DOHH2 (cell line): ENCODE data around the gene PHF2.

ENCODE experiments used
- EZH2phosphoT487 ChIP-seq: fragments of 200-600 bp; sonication (generic); IDR thresholded peaks from 2 replicates; pipeline ENCODE4 v1.6.1; 2017; ENCODE audit warnings: borderline replicate concordance, mild to moderate bottlenecking, antibody characterized with exemption, low read length, moderate library complexity, mixed read lengths
- TF ChIP-seq, protein P1 (sequence below): fragments of 200-600 bp; sonication (generic); IDR thresholded peaks from one replicate; pipeline ENCODE4 v1.5.1; 2014; ENCODE audit warnings: antibody characterized with exemption, mild to moderate bottlenecking, low read depth, low read length; ENCODE audit not compliant: poor library complexity, severe bottlenecking

DNA sequence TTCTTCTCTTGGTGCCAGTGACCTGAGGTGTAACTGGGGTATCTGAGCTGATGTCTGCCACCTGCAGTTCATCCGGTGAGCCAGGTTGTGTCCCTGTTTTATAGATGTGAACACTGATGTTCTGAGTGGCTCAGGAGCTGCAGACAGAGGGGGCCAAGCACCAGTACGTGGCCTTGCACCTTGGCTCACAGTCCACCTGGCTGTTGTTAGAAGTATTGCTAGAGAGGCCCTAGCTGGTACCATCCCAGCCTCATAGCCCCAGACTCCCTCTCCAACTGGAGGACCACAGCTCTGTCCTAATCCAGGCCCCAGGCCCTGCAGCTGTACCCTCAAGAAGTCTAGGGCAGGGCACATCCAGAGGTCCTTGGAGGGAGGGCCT lies 16.2 kb downstream of the PHF2 start:
- TF ChIP-seq, protein P1, sequence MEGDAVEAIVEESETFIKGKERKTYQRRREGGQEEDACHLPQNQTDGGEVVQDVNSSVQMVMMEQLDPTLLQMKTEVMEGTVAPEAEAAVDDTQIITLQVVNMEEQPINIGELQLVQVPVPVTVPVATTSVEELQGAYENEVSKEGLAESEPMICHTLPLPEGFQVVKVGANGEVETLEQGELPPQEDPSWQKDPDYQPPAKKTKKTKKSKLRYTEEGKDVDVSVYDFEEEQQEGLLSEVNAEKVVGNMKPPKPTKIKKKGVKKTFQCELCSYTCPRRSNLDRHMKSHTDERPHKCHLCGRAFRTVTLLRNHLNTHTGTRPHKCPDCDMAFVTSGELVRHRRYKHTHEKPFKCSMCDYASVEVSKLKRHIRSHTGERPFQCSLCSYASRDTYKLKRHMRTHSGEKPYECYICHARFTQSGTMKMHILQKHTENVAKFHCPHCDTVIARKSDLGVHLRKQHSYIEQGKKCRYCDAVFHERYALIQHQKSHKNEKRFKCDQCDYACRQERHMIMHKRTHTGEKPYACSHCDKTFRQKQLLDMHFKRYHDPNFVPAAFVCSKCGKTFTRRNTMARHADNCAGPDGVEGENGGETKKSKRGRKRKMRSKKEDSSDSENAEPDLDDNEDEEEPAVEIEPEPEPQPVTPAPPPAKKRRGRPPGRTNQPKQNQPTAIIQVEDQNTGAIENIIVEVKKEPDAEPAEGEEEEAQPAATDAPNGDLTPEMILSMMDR = no peak
- no peak for TF ChIP-seq EZH2phosphoT487
